GDM1 (cell line): ENCODE measurements around the gene CFAP57.

Source experiments
- DNase-seq: peaks from one replicate; lab custom pipeline; 2025; lab: John Stamatoyannopoulos, UW

The CFAP57 gene

GRCh38 chr1:43227143-43227764 is 55.1 kb downstream of the CFAP57 start:
- DNase-seq = peak; percentile 58

GRCh38 chr1:43229826-43230780 is 58.0 kb downstream of the CFAP57 start:
- DNase-seq = no peak

- no peak for DNase-seq
These were observed 59.9 kb downstream of the CFAP57 start for GRCh38 chr1:43232074-43232473.

GRCh38 chr1:43232482-43232881 is 60.4 kb downstream of the CFAP57 start:
- no peak for DNase-seq

- no peak for DNase-seq
These were observed 61.5 kb downstream of the CFAP57 start for GRCh38 chr1:43233631-43234030.

DNA sequence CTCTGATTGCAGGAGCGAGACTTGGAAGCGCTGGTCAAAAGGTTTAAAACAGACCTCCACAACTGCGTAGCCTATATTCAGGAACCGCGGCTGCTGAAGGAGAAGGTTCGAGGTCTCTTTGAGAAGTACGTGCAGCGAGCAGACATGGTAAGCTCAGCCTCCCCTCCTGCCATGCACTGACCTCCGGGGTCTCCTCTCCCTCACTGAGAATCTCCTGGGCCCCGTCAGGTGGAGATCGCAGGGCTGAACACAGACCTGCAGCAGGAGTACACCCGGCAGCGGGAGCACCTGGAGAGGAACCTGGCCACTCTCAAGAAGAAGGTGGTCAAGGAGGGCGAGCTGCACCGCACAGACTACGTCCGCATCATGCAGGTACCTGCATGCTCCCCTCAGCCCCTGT is 62.1 kb downstream of the CFAP57 start:
- DNase-seq = no peak

GRCh38 chr1:43235040-43235439 is 62.9 kb downstream of the CFAP57 start:
- DNase-seq = no peak

GRCh38 chr1:43235451-43236121 is 63.5 kb downstream of the CFAP57 start:
- DNase-seq = no peak

DNA sequence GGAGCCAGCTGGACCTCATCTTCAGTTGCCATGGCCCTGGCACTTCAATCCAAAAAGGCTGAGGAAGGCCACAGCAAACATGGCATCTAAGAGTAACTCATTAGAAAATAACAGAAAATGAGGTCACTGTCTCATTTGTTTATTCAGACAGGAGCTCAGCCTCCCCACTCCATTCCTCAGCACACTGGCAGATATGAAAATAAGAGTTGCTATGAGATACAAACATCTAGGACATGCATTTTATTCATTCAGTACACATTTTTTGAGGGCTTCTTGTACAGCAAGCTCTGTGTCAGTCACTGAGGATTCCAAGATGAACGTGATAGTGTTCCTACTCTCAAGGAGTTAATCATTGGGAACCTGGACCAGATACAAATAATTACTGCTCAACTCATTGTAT is 65.0 kb downstream of the CFAP57 start:
- DNase-seq = no peak

GRCh38 chr1:43238085-43238484 is 66.0 kb downstream of the CFAP57 start:
- peak; percentile 63 for DNase-seq

DNA sequence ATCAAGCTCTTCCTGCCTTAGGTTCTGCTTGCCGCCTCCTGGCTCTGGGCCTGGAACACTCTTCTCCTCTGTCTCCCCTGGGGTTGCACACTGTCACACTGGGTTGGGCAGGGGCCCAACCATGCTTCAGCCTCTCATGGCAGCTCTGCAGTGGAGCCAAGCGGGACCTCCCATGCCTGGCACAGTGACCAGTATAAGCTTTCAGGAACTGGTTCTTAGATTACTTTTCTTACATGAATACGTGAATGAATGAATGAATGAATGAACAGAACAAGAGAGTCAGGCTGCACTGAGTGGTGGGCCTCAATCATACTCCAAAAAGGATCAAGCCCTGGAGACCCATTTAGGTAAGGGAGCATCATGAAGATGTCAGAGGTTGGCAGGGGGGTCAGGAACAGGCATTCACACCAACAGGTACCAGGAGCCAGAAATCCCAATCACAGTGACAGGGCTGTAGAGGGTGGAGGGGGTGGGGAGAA is 66.9 kb downstream of the CFAP57 start:
- DNase-seq = no peak

GRCh38 chr1:43239484-43239883 is 67.4 kb downstream of the CFAP57 start:
- DNase-seq = no peak

DNA sequence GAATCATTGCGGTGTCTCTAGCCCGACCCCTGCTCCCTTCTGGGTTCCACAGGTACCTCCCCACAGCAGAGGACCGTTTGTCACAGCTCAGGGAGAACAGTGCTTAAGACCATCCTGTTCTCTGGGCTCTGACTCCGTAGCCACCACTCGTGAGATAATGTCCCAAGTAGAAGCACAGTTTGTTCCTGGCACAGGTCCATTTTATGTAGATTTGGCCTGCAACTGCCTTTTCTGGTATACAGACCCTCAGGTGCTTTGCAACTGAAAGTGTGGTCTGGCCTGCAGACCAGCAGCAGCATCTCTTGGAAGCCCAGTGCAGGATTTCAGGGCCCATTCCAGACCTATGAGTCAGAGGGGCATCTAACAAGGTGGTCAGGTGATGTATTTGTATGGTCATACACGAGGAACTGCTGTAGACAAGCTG is 69.3 kb downstream of the CFAP57 start:
- no peak for DNase-seq

DNA sequence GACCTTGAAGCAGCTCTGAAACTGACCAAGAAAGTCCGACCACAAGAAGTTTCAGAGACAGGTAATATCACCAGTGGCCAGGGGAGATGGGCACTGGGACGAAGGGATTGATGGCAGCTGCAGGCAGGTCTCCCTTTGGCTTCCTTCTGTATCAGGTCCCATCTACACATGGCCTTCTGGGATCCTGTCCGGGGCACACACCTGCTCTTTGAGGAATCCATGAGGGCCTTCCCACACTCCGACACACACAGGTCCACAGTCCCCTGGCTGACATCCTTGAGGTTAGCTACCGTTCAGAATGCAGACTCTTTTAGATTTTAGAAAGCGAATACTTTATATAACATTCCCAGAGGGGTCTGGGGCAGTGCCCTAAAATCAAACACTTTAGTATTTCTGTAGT is 71.2 kb downstream of the CFAP57 start:
- no peak for DNase-seq

DNA sequence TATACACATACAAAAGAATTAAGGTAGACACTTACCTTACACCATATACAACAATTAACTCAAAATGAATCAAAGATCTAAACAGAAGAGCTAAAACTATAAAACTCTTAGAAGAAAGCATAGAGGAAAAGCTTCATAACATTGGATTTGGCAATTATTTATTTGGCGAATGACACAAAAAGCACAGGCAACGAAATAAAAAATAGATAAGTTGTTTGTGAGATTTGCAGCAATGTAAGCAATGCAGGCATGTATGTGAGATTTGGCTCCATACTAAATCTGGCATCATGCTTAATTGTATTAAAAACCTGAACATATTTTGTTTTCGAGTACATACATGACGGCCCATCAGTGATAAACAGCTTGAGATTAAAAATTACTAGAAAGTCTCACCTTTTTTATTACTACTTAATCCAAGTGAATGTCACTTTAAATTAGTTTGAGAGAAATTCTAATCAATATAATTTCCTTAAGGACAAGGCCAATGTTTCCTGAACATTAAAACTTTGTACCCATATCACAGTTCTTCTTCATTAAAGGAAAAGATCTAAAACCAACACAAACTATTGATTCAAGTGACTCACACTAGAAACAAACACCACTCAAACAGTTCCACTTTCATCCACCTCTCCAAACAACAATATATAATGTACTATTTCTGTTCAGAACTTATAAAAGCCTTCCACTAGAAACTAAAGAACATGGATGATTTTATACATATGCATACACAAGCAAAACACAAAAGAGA is 74.5 kb downstream of the CFAP57 start:
- no peak for DNase-seq

- no peak for DNase-seq
These were observed 75.3 kb downstream of the CFAP57 start for GRCh38 chr1:43247256-43247921.

DNA sequence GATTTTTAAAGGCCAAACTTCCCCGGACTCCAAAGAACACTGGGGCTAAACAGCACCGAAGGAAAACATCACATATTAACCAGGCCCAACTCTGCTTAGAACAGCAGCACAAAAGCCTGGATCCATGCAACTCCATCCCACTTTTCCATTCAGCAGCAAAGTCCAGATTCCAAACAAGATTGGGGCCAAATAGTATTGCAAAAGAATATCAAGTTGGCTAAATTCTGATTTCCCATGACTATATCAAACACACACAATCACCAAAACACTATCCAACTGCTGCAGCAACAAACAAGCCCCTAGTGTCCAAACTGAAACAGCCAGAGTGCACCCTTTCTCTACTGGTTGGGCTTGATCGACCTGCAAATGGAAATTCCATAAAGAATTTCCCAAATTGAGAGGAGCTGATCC is 78.2 kb downstream of the CFAP57 start:
- DNase-seq = no peak

DNA sequence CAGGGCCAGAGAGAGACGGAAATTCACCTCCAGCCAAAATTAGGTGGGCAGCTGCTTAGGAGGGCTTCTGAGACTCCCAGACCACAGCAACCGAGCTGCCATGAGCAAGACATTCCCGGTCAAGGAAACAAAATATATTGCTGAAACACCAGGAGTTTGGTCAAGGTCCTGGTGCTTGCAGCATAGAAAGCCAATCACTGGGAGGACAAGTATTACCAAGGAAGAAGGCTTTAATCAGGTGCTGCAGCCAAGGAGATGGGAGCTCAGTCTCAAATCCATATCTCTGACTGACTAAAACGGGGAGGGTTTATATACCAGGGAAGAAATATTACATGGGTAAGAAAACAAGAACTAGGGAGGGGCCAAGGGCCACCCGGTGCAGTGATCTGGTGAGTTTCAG is 78.9 kb downstream of the CFAP57 start:
- no peak for DNase-seq

DNA sequence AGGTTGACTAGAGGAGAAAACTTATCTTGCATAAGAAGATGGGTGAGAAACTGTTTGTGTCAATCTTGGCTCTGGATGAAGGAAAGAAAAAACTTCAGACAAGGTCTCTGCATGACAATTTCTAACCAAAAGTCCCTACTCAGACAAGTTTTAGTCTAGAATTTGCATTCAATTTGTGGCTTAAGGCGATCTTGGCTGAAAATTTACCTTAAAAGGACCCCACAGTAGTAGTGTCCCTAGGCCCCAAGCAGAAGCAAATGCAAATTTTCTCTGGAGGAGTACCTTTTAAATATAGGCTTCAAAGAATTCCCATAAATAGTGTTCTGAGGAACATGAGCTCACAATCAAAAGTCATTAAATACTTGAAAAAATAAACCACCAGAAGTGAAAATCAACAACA is 80.1 kb downstream of the CFAP57 start:
- no peak for DNase-seq

DNA sequence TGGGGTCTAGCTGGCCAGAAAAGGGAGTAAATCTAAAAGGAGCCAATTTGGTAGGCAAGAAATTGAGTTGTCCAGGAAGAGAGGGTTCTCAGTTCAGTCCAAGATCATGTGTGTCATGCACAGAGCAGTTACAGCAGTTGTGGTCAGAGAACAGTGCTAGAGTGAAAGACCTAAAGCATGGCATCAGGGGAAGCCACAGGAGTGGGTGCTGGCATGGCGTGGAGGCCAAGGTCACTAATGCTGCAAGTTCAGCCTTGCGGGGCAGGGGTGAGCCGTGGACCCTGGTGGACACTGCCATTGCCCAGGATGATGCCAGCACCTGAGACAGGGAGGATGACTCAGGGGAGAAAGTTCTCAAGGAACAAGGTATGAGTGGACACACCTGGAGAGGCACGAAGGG is 81.0 kb downstream of the CFAP57 start:
- DNase-seq = no peak

- DNase-seq = no peak
These were observed 81.7 kb downstream of the CFAP57 start for GRCh38 chr1:43253876-43254275.
